A549 (cell line): ENCODE data around the gene CCDC194. TPM values are rescaled to one million over a fixed set of nuclear protein-coding genes. Genes with fewer than 3 reads are reported as not detected.

Experiments
- ATAC-seq, 2 experiments: fragments of 200-7000 bp in 1 of 2; fragments of >200 bp in 1 of 2; cut with Nextera tagmentation in 1 of 2; cut with Tn5 transposase in 1 of 2; 3 replicates each; pipeline versions ENCODE4 v1.8.0 to v1.9.1; 2018 to 2020; ENCODE audit warnings: mild to moderate bottlenecking in 1 of 2, moderate library complexity in 1 of 2
- CTCF ChIA-PET: fragments of 300-600 bp; sonication (Branson Sonifier 250); formaldehyde crosslinking; extraction: SDS; loops from one replicate; lab custom pipeline; 2021; ENCODE audit warnings: antibody characterized with exemption, inconsistent platforms; lab: Yijun Ruan, JAX
- POLR2A ChIA-PET: fragments of 350-600 bp; formaldehyde crosslinking; extraction: SDS; loops from one replicate; lab custom pipeline; 2021; ENCODE audit warnings: antibody characterized with exemption, inconsistent platforms; lab: Yijun Ruan, JAX
- DNase-seq, 2 experiments: peaks; one replicate each; pipeline versions ENCODE4 v3.0.0 to v3.0.0-alpha.2; 2011 to 2016; ENCODE audit warnings: low read depth in 1 of 2, low spot score in 1 of 2
- FAIRE-seq: peaks from 2 replicates; lab custom pipeline; 2011; peaks lifted over from hg19 to GRCh38; lab: Jason Lieb, UNC
- H3K27ac ChIP-seq, 2 experiments: fragments of >200 bp; sonication (Bioruptor Twin); formaldehyde crosslinking; 3 replicates each; pipeline ENCODE4 v1.5.1; 2016 to 2017
- H3K4me1 ChIP-seq: fragments of >200 bp; sonication (Bioruptor Twin); formaldehyde crosslinking; 3 replicates; pipeline ENCODE4 v1.6.1; 2016
- H3K4me2 ChIP-seq: fragments of >200 bp; sonication (Bioruptor Twin); formaldehyde crosslinking; 3 replicates; pipeline ENCODE4 v1.6.1; 2016
- H3K4me3 ChIP-seq: fragments of >200 bp; sonication (Bioruptor Twin); formaldehyde crosslinking; 3 replicates; pipeline ENCODE4 v1.5.1; 2016
- H3K9me3 ChIP-seq: fragments of >200 bp; sonication (Bioruptor Twin); formaldehyde crosslinking; 3 replicates; pipeline ENCODE4 v1.6.1; 2016
- ATOH8 ChIP-seq: fragments of 250-450 bp; sonication (Bioruptor Pico); IDR thresholded peaks from 2 replicates; pipeline ENCODE4 v1.5.0; 2020; ENCODE audit warnings: low read depth, mild to moderate bottlenecking, moderate library complexity
- CBX8 ChIP-seq: fragments of 200-600 bp; sonication (generic); IDR thresholded peaks from 2 replicates; pipeline ENCODE4 v1.6.1; 2016
- CEBPB ChIP-seq, 2 experiments: fragments of >200 bp in 1 of 2; sonication (Bioruptor Twin) in 1 of 2; formaldehyde crosslinking in 1 of 2; IDR thresholded peaks; 2 replicates each; pipeline ENCODE4 v1.6.1; 2012 to 2016
- CHD4 ChIP-seq: fragments of 200-600 bp; sonication (generic); IDR thresholded peaks from 2 replicates; pipeline ENCODE4 v1.6.1; 2016; ENCODE audit warnings: antibody characterized with exemption, mild to moderate bottlenecking, borderline replicate concordance
- CTCF ChIP-seq: fragments of >200 bp; sonication (Bioruptor Twin); formaldehyde crosslinking; IDR thresholded peaks from 3 replicates; pipeline ENCODE4 v1.5.1; 2016
- ELK1 ChIP-seq: fragments of 150-350 bp; IDR thresholded peaks from 2 replicates; pipeline ENCODE4 v1.6.1; 2014; ENCODE audit warnings: low read depth, mild to moderate bottlenecking, low read length
- FOSB ChIP-seq: fragments of 250-450 bp; sonication (Bioruptor Pico); IDR thresholded peaks from 2 replicates; pipeline ENCODE4 v1.5.0; 2020; ENCODE audit warnings: mild to moderate bottlenecking, moderate library complexity
- GATA3 ChIP-seq: IDR thresholded peaks from 2 replicates; pipeline ENCODE4 v1.6.1; 2012; ENCODE audit warnings: borderline replicate concordance
- HOXA7 ChIP-seq: fragments of 250-450 bp; sonication (Bioruptor Pico); IDR thresholded peaks from 2 replicates; pipeline ENCODE4 v1.5.0; 2020; ENCODE audit warnings: mild to moderate bottlenecking, moderate library complexity
- HOXB5 ChIP-seq: fragments of 250-450 bp; sonication (Bioruptor Pico); IDR thresholded peaks from 2 replicates; pipeline ENCODE4 v1.5.0; 2020; ENCODE audit warnings: mild to moderate bottlenecking, moderate library complexity
- JUN ChIP-seq, 2 experiments: fragments of >200 bp; sonication (Bioruptor Twin); formaldehyde crosslinking; IDR thresholded peaks; 2 replicates in 1 of 2; 3 replicates in 1 of 2; pipeline ENCODE4 v1.6.1; 2016 to 2017
- KDM5A ChIP-seq: fragments of 200-600 bp; sonication (generic); IDR thresholded peaks from 2 replicates; pipeline ENCODE4 v1.6.1; 2016; ENCODE audit warnings: antibody characterized with exemption, mild to moderate bottlenecking
- PHF8 ChIP-seq: fragments of 200-600 bp; sonication (generic); IDR thresholded peaks from 2 replicates; pipeline ENCODE4 v1.6.1; 2016; ENCODE audit warnings: low read depth, mild to moderate bottlenecking, antibody characterized with exemption, moderate library complexity, borderline replicate concordance
- RAD21 ChIP-seq, 2 experiments: fragments of >200 bp in 1 of 2; sonication (Bioruptor Twin) in 1 of 2; formaldehyde crosslinking in 1 of 2; IDR thresholded peaks in 1 of 2; conservative IDR thresholded peaks in 1 of 2; 2 replicates in 1 of 2; 3 replicates in 1 of 2; pipeline ENCODE4 v1.6.1; 2012 to 2018; ENCODE audit warnings: inconsistent platforms in 1 of 2
- RARB ChIP-seq: fragments of 250-450 bp; sonication (Bioruptor Pico); IDR thresholded peaks from 2 replicates; pipeline ENCODE4 v1.8.0; 2021; ENCODE audit warnings: mild to moderate bottlenecking, moderate library complexity
- RCOR1 ChIP-seq: fragments of 150-350 bp; IDR thresholded peaks from 2 replicates; pipeline ENCODE4 v1.6.1; 2014; ENCODE audit warnings: antibody characterized with exemption, low read length, low read depth
- REST ChIP-seq: fragments of 200-600 bp; sonication (generic); IDR thresholded peaks from 2 replicates; pipeline ENCODE4 v1.6.1; 2016; ENCODE audit warnings: antibody characterized with exemption, mild to moderate bottlenecking, moderate library complexity
- SREBF2 ChIP-seq: fragments of 450-650 bp; IDR thresholded peaks from 2 replicates; pipeline ENCODE4 v1.6.1; 2014; ENCODE audit warnings: mild to moderate bottlenecking, moderate library complexity
- TP53 ChIP-seq: fragments of 250-450 bp; sonication (Bioruptor Pico); IDR thresholded peaks from 2 replicates; pipeline ENCODE4 v1.5.0; 2021; ENCODE audit warnings: mild to moderate bottlenecking, moderate library complexity
- ZC3H11A ChIP-seq: fragments of 450-650 bp; IDR thresholded peaks from 2 replicates; pipeline ENCODE4 v1.6.1; 2014; ENCODE audit warnings: antibody characterized with exemption, mild to moderate bottlenecking
- ZSCAN20 ChIP-seq: fragments of 250-450 bp; sonication (Bioruptor Pico); IDR thresholded peaks from 2 replicates; pipeline ENCODE4 v1.8.0; 2022; ENCODE audit warnings: mild to moderate bottlenecking, moderate library complexity
- WGBS: methylation state at CpG from one replicate; pipeline ENCODE4 v1.1.6; 2017; ENCODE audit errors: missing lambda C conversion rate; 5-methylcytosine and 5-hydroxymethylcytosine counted together
- polyA plus RNA-seq, 4 experiments: library from polyadenylated mRNA; depleted of rRNA in 3 of 4; stranded (reverse); fragments of >200 nt; fragmentation: RNase III in 1 of 4; extraction: RNeasy Plus Mini Kit Qiagen cat#74134 plus additional on column Dnase treatment in 1 of 4; gene quantifications; 2 replicates in 3 of 4; 3 replicates in 1 of 4; pipeline ENCODE4 v1.2.3, GENCODE V29; 2011 to 2017

CCDC194 gene
- polyA plus RNA-seq, 2 of the 4 experiments (the other 2 are of a cell fraction), result not detected

- TF ChIP-seq CTCF, result no peak
These were observed 11.5 kb upstream of the CCDC194 start, which contains the start of gene BST2 (continued) for GRCh38 chr19:17405250-17406045.

GRCh38 chr19:17404621-17405249 is 10.7 kb upstream of the CCDC194 start:
- no peak for FAIRE-seq
- WGBS, result 86% methylated on average over 5 of the region's 7 CpGs
- DNase-seq, result no peak
- Histone ChIP-seq H3K4me1 (no peaks in the 10 kb centered on the region), H3K4me2 (no peak overlapping the region), H3K9me3 (no peaks in the 10 kb centered on the region), H3K27ac (no peak overlapping the region), H3K4me3 (no peak overlapping the region)
- ChIA-PET POLR2A (no interaction called here), CTCF (interaction anchor here (0.8 kb wide), 1 partner anchor 9 kb away, joined by 5 read pairs; no protein-coding TSS in a partner anchor)
- ATAC-seq, result no peak
- TF ChIP-seq SREBF2 (no peak), FOSB (CRISPR knock-in tag) (no peak), RCOR1 (no peak), CEBPB (IDR thresholded peaks at IDR 0.05) (no peak), ATOH8 (no peak)

- Histone ChIP-seq H3K4me3 (no peak overlapping the region), H3K4me1 (no peaks in the 10 kb centered on the region), H3K4me2 (no peak overlapping the region), H3K27ac (no peak overlapping the region), H3K9me3 (no peaks in the 10 kb centered on the region)
- DNase-seq (no peak), ATAC-seq (0 out of 6 replicates have a peak, but pooled peaks of 1 of the 2 experiments have one; percentile 14), FAIRE-seq (no peak)
- ChIA-PET CTCF (interaction anchor here (1.3 kb wide), 1 partner anchor 9 kb away, joined by 4 read pairs; the partner anchor contains the start of gene CCDC194), POLR2A (interaction anchor here (0.6 kb wide), 2 partner anchors 68 to 102 kb away, joined by 3 to 5 read pairs; no protein-coding TSS in a partner anchor)
- TF ChIP-seq HOXA7 (CRISPR knock-in tag), result no peak
- no peak for TF ChIP-seq TP53 (CRISPR knock-in tag)
- no peak for TF ChIP-seq CHD4
- no peak for TF ChIP-seq ZSCAN20
- no peak for TF ChIP-seq HOXB5 (CRISPR knock-in tag)
- TF ChIP-seq CEBPB (IDR thresholded peaks at IDR 0.05), result no peak
- no peak for TF ChIP-seq PHF8
- TF ChIP-seq ELK1, result no peak
- no peak for TF ChIP-seq GATA3
- no peak for TF ChIP-seq FOSB (CRISPR knock-in tag)
- no peak for TF ChIP-seq RAD21 (conservative IDR thresholded peaks at IDR 0.05 in 1 of 2, IDR thresholded peaks at IDR 0.05 in 1 of 2)
- no peak for TF ChIP-seq CTCF
- TF ChIP-seq RARB (CRISPR knock-in tag), result no peak
- TF ChIP-seq CBX8, result no peak
- no peak for TF ChIP-seq JUN (IDR thresholded peaks at IDR 0.05)
- no peak for TF ChIP-seq KDM5A
- no peak for TF ChIP-seq ZC3H11A
- no peak for TF ChIP-seq REST
- 97% methylated on average over 6 of the region's 6 CpGs for WGBS
These were observed 10.0 kb upstream of the CCDC194 start for GRCh38 chr19:17404015-17404414.
